Endothelial cell of umbilical vein (primary cell): ENCODE results near the gene HEXIM1.

ENCODE experiments used
- CTCF ChIP-seq, 2 donors: IDR thresholded peaks; 1 replicate in 1 of 2; 2 replicates in 1 of 2; pipeline ENCODE4 v1.5.1; 2011; ENCODE audit warnings: low read length in 2 of 2, mild to moderate bottlenecking in 2 of 2, moderate library complexity in 2 of 2, control low read depth in 1 of 2, inconsistent platforms in 1 of 2, low read depth in 1 of 2; ENCODE audit not compliant: insufficient read depth in 1 of 2; ENCODE audit errors: extremely low read depth in 1 of 2
- EZH2 ChIP-seq: IDR thresholded peaks from 2 replicates; pipeline ENCODE4 v1.6.1; 2012; ENCODE audit warnings: borderline replicate concordance, low read depth, mild to moderate bottlenecking, moderate library complexity, low read length, inconsistent platforms; ENCODE audit not compliant: severe bottlenecking
- FOS ChIP-seq: IDR thresholded peaks from 2 replicates; pipeline ENCODE4 v1.6.1; 2011; ENCODE audit warnings: mild to moderate bottlenecking, low read length, moderate library complexity, borderline replicate concordance; ENCODE audit not compliant: insufficient read depth
- GATA2 ChIP-seq: IDR thresholded peaks from 2 replicates; pipeline ENCODE4 v1.7.0; 2011; ENCODE audit warnings: low read depth, mild to moderate bottlenecking, moderate library complexity, mixed read lengths, low read length; ENCODE audit not compliant: insufficient read length, insufficient read depth
- MAX ChIP-seq: IDR thresholded peaks from 2 replicates; pipeline ENCODE4 v1.6.1; 2011; ENCODE audit not compliant: insufficient read depth, insufficient read length
- MYC ChIP-seq: IDR thresholded peaks from one replicate; pipeline ENCODE4 v1.6.1; 2011; ENCODE audit warnings: mild to moderate bottlenecking, low read depth, low read length
- POLR2A ChIP-seq: IDR thresholded peaks from 2 replicates; pipeline ENCODE4 v1.6.1; 2012; ENCODE audit warnings: low read depth, mild to moderate bottlenecking, control low read depth, low read length
- POLR2AphosphoS5 ChIP-seq: IDR thresholded peaks from 2 replicates; pipeline ENCODE4 v1.6.1; 2012; ENCODE audit warnings: low read depth, mild to moderate bottlenecking, control low read depth, low read length, moderate library complexity; ENCODE audit not compliant: insufficient read depth

- TF ChIP-seq POLR2A = no peak
- no peak for TF ChIP-seq EZH2
- no peak for TF ChIP-seq CTCF (IDR thresholded peaks at IDR 0.05; ENCODE audit: extremely low read depth in 1 of 2, insufficient read depth in 1 of 2, low read depth in 1 of 2, low read length in 2 of 2)
- TF ChIP-seq POLR2AphosphoS5 = no peak
- no peak for TF ChIP-seq MAX
- TF ChIP-seq GATA2 = no peak
- no peak for TF ChIP-seq FOS
- no peak for TF ChIP-seq MYC
These were observed 27.7 kb upstream of the HEXIM1 start for GRCh38 chr17:45120558-45120957.
